Gastroesophageal sphincter (tissue), 3 donors: ENCODE results near the gene APBB1IP.

Experiments
- POLR2A ChIP-seq, 2 donors: fragments of 450-650 bp; IDR thresholded peaks; one replicate each; pipeline ENCODE4 v1.6.1; 2017; ENCODE audit warnings: antibody characterized with exemption in 2 of 2, mild to moderate bottlenecking in 2 of 2, moderate library complexity in 1 of 2
- TF ChIP-seq, protein P1 (sequence below), 4 experiments: fragments of 200-600 bp in 2 of 4; fragments of 450-650 bp in 2 of 4; sonication (generic) in 1 of 4; IDR thresholded peaks; one replicate each; pipeline ENCODE4 v1.5.1; 2017 to 2019; ENCODE audit warnings: antibody characterized with exemption in 4 of 4, mild to moderate bottlenecking in 2 of 4, moderate library complexity in 2 of 4

DNA sequence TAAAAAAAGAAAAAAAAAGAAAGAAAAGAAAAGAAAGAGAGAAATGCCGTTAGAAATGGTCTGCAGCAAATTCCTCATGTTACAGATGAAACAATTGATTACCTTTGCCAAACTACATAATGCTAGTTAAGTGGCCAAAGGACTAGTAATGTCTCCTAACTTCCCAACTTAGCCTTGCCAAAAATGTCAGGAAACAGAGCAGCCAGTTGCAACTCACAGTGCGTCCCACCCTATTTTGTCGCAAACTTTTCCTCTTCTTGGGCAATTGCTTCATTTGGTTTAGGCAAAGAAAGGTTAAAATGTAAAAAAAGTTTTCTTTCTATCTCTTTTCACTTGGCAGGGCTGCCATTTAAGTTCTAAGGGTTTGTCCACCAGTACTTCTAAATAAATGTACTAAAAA, 53.1 kb downstream of the APBB1IP start:
- TF ChIP-seq, protein P1, sequence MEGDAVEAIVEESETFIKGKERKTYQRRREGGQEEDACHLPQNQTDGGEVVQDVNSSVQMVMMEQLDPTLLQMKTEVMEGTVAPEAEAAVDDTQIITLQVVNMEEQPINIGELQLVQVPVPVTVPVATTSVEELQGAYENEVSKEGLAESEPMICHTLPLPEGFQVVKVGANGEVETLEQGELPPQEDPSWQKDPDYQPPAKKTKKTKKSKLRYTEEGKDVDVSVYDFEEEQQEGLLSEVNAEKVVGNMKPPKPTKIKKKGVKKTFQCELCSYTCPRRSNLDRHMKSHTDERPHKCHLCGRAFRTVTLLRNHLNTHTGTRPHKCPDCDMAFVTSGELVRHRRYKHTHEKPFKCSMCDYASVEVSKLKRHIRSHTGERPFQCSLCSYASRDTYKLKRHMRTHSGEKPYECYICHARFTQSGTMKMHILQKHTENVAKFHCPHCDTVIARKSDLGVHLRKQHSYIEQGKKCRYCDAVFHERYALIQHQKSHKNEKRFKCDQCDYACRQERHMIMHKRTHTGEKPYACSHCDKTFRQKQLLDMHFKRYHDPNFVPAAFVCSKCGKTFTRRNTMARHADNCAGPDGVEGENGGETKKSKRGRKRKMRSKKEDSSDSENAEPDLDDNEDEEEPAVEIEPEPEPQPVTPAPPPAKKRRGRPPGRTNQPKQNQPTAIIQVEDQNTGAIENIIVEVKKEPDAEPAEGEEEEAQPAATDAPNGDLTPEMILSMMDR (IDR thresholded peaks at IDR 0.05) = no peak
- no peak for TF ChIP-seq POLR2A (IDR thresholded peaks at IDR 0.05)
